ENCODE data around the gene RNF175.
A peak's percentile ranks its signal among the peaks of the same experiment; 100 is the strongest.

The RNF175 gene

DNA sequence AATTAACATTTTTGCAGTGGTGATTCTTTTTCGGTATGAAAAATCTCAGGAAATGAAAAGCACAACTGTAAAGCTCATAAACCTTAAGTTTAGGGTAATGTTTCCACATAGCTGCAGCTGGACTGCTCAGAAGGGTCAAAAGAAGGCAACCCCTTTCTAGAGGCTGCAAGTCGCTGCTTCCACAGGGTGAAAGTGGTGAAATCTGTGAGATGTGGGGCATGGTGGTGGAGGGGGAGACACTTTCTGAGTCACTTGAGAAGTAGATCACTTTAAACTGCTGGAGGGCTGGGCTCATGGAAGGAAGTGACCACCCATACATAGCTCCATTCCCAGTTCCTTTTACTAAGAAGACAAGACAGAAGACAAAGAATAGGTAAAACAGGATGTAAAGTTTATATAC lies 20.4 kb upstream of the RNF175 start:
- no peak for FAIRE-seq
- no peak for DNase-seq (ENCODE audit: insufficient read length, low spot score)
- TF ChIP-seq, protein P1, sequence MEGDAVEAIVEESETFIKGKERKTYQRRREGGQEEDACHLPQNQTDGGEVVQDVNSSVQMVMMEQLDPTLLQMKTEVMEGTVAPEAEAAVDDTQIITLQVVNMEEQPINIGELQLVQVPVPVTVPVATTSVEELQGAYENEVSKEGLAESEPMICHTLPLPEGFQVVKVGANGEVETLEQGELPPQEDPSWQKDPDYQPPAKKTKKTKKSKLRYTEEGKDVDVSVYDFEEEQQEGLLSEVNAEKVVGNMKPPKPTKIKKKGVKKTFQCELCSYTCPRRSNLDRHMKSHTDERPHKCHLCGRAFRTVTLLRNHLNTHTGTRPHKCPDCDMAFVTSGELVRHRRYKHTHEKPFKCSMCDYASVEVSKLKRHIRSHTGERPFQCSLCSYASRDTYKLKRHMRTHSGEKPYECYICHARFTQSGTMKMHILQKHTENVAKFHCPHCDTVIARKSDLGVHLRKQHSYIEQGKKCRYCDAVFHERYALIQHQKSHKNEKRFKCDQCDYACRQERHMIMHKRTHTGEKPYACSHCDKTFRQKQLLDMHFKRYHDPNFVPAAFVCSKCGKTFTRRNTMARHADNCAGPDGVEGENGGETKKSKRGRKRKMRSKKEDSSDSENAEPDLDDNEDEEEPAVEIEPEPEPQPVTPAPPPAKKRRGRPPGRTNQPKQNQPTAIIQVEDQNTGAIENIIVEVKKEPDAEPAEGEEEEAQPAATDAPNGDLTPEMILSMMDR (IDR thresholded peaks at IDR 0.05; ENCODE audit: insufficient read depth, missing control alignments): no peak

DNA sequence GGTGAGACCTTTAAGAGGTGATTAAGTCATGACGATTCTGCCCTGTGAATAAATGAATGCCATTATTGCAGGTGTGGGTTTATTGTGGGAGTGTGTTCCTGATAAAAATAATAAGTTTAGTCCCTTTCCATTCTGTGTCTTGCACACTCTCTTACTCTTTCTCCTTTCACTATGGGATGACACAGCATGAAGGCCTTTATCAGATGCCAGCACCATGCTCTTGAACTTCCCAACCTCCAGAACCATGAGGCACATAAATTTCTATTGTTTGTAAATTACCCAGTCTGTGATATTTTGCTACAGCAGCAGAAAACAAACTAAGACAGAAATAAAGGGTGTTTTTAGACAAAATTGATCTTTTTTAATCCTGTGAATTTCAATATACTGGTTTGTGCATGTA lies 18.6 kb upstream of the RNF175 start:
- FAIRE-seq (no peak), DNase-seq (ENCODE audit: insufficient read length, low spot score) (no peak)
- TF ChIP-seq, protein P1 (IDR thresholded peaks at IDR 0.05; ENCODE audit: insufficient read depth, missing control alignments): no peak

DNA sequence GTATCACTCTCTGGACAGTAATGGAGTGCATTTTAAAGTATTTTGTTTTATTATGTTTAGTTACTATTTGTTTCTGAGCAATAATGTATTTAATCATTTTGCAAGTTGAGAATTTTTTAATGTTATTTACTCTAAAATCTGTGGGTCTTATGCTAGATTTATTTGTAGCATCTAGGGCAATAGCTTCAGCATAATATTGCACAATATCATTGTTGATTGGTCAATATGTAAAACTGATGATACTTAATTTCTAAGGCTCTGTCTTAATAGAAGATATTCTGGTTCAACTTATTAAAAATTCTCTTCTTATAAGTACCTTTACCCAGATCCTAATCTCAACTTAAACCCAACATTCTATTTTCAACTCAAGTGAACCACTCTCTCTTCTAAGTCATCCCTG lies 17.6 kb upstream of the RNF175 start:
- FAIRE-seq: no peak

DNA sequence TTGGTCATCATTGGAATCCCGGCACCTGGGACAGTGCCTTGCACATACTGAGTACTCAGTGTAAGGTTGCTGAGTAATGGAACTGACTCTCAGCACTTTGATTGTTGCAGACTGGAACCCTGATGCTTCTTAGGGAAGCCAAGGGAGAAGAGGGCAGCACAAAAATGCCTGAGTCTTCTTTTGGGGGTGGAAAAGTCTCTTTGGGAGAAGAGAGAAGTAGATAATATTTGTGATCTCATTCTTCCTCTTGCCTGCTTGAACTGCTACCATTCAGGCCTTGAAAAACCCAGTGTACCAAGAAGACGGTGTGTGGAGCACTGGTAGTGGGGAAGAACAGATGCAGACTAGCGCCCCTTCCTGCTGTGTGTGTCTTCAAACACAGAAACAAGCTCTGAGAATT lies 16.8 kb upstream of the RNF175 start:
- no peak for DNase-seq (ENCODE audit: insufficient read length, low spot score)
- no peak for FAIRE-seq
- TF ChIP-seq, protein P1 (IDR thresholded peaks at IDR 0.05; ENCODE audit: insufficient read depth, missing control alignments): no peak

More for the DNA sequence above, 17.6 kb upstream of the RNF175 start:
- TF ChIP-seq, protein P1 (IDR thresholded peaks at IDR 0.05; ENCODE audit: insufficient read depth, missing control alignments): no peak
- DNase-seq (ENCODE audit: insufficient read length, low spot score): no peak

DNA sequence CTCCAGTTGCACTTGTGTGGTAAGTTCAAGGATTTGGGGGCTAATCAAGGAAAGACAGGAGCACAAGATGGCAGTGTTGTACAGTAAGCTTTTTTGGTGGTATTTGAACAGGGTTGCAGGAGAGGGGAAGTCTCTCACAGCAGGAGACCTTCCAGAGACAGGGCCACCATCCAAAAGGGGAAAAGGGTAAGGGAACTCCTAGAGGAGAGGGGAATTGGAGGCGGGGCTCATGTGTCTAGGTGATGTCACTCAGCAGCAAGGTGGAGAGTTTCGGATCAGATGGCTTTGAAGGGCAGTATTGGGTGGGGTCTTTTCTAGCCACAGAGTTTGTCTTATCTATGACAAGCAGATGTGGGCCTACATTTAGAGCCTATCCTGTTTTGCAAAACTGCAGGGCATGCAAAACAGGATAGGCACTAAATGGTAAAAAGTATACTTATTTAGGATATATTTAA lies 13.4 kb upstream of the RNF175 start:
- FAIRE-seq (no peak), DNase-seq (ENCODE audit: insufficient read length, low spot score) (no peak)

DNA sequence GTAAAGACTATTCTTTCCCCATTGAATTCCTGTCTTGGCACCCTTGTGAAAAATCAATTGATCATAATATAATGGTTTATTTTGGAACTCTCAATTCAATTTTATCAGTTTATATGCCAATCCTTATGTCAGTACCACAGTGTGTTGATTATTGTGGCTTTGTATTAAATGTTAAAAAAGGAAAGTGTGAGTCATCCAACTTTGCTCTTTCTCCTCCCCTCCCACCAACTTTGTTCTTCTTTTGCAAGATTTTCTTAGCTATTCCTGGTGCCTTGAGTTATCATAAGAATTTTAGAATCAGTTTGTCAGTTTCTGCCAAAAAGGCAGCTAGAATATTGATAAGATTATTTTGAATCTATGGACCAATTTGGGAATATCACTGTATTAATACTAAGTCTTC lies 11.2 kb upstream of the RNF175 start:
- DNase-seq (ENCODE audit: insufficient read length, low spot score): no peak
- no peak for FAIRE-seq
- TF ChIP-seq, protein P1 (IDR thresholded peaks at IDR 0.05; ENCODE audit: insufficient read depth, missing control alignments): no peak

More for the DNA sequence above, 13.4 kb upstream of the RNF175 start:
- TF ChIP-seq, protein P1 (IDR thresholded peaks at IDR 0.05; ENCODE audit: insufficient read depth, missing control alignments): peak; percentile 33

DNA sequence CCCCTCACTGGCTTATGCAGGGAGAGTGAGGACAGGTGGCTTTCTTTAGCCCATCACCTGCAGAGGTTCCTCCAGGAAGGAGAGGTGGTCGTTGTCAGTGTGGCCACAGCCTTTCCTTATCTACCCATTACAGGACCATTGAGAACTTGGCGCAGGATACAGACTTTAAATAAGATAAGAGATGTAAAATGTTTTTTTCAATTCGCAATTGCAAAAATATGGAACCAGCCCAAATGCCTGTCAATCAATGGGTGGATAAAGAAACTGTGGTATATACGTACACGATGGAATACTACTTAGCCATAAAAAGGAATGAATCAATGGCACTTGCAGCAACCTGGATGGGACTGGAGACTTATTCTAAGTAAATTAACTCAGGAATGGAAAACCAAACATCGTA lies 6.9 kb upstream of the RNF175 start:
- no peak for FAIRE-seq
- TF ChIP-seq, protein P1 (IDR thresholded peaks at IDR 0.05; ENCODE audit: insufficient read depth, missing control alignments): no peak
- no peak for DNase-seq (ENCODE audit: insufficient read length, low spot score)

Measured in D721Med (cell line).